H9 (cell line): ENCODE measurements around the gene FAXDC2. TPM values are rescaled to one million over a fixed set of nuclear protein-coding genes. Genes with fewer than 3 reads are reported as not detected.

Experiments used
- DNase-seq: peaks from one replicate; pipeline ENCODE4 v3.0.0-alpha.2; 2017
- H2AFZ ChIP-seq: one replicate; pipeline ENCODE4 v1.6.1; 2013; ENCODE audit warnings: mild to moderate bottlenecking, low read length, control low read depth, moderate library complexity
- H2AK5ac ChIP-seq: 2 replicates; pipeline ENCODE4 v1.6.1; 2013; ENCODE audit warnings: low read length, control low read depth, mixed read lengths; ENCODE audit not compliant: insufficient read length
- H2BK120ac ChIP-seq: one replicate; pipeline ENCODE4 v1.6.1; 2013; ENCODE audit warnings: low read depth, mild to moderate bottlenecking, low read length, control low read depth, inconsistent platforms; ENCODE audit not compliant: poor library complexity, severe bottlenecking
- H2BK12ac ChIP-seq: 2 replicates; pipeline ENCODE4 v1.6.1; 2013; ENCODE audit warnings: low read length, control low read depth, mixed read lengths, low read depth; ENCODE audit not compliant: insufficient read length
- H2BK15ac ChIP-seq: 2 replicates; pipeline ENCODE4 v1.6.1; 2013; ENCODE audit warnings: low read depth, low read length, control low read depth
- H2BK20ac ChIP-seq: one replicate; pipeline ENCODE4 v1.6.1; 2013; ENCODE audit warnings: low read depth, mild to moderate bottlenecking, low read length, control low read depth, inconsistent platforms; ENCODE audit not compliant: poor library complexity, severe bottlenecking
- H2BK5ac ChIP-seq: 2 replicates; pipeline ENCODE4 v1.6.1; 2013; ENCODE audit warnings: low read length, control low read depth, mixed read lengths; ENCODE audit not compliant: insufficient read length
- H3K14ac ChIP-seq: 2 replicates; pipeline ENCODE4 v1.6.1; 2013; ENCODE audit warnings: low read length, control low read depth; ENCODE audit not compliant: insufficient read depth
- H3K18ac ChIP-seq: 2 replicates; pipeline ENCODE4 v1.6.1; 2013; ENCODE audit warnings: low read depth, mild to moderate bottlenecking, mixed read lengths, low read length, control low read depth; ENCODE audit not compliant: insufficient read length
- H3K23ac ChIP-seq: 2 replicates; pipeline ENCODE4 v1.6.1; 2013; ENCODE audit warnings: low read length, control low read depth, mixed read lengths, low read depth; ENCODE audit not compliant: insufficient read length
- H3K23me2 ChIP-seq: 2 replicates; pipeline ENCODE4 v1.6.1; 2013; ENCODE audit warnings: low read depth, mild to moderate bottlenecking, mixed read lengths, low read length, control low read depth; ENCODE audit not compliant: insufficient read length, poor library complexity, severe bottlenecking
- H3K27ac ChIP-seq: 2 replicates; pipeline ENCODE4 v1.5.1; 2013; ENCODE audit warnings: low read length, control low read depth, mixed read lengths, low read depth; ENCODE audit not compliant: insufficient read length
- H3K27me3 ChIP-seq: 2 replicates; pipeline ENCODE4 v1.6.1; 2013; ENCODE audit warnings: low read length, control low read depth, inconsistent platforms; ENCODE audit not compliant: insufficient read depth
- H3K4ac ChIP-seq: 2 replicates; pipeline ENCODE4 v1.6.1; 2013; ENCODE audit warnings: low read depth, mild to moderate bottlenecking, control low read depth, inconsistent platforms, low read length, moderate library complexity
- H3K4me1 ChIP-seq: 2 replicates; pipeline ENCODE4 v1.6.1; 2013; ENCODE audit warnings: low read length, control low read depth, inconsistent platforms; ENCODE audit not compliant: insufficient read depth
- H3K4me2 ChIP-seq: 2 replicates; pipeline ENCODE4 v1.6.1; 2013; ENCODE audit warnings: low read length, control low read depth, mixed read lengths; ENCODE audit not compliant: insufficient read length, insufficient read depth
- H3K56ac ChIP-seq: 2 replicates; pipeline ENCODE4 v1.6.1; 2013; ENCODE audit warnings: low read depth, mild to moderate bottlenecking, mixed read lengths, low read length, control low read depth; ENCODE audit not compliant: insufficient read length
- H3K79me1 ChIP-seq: 2 replicates; pipeline ENCODE4 v1.6.1; 2013; ENCODE audit warnings: low read depth, mild to moderate bottlenecking, moderate library complexity, low read length, control low read depth, inconsistent platforms; ENCODE audit not compliant: insufficient read depth, poor library complexity, severe bottlenecking
- H3K79me2 ChIP-seq: 2 replicates; pipeline ENCODE4 v1.6.1; 2013; ENCODE audit warnings: low read length, control low read depth, inconsistent platforms; ENCODE audit not compliant: insufficient read depth
- H3K9ac ChIP-seq: 2 replicates; pipeline ENCODE4 v1.6.1; 2013; ENCODE audit warnings: low read length, control low read depth, mixed read lengths; ENCODE audit not compliant: insufficient read length; ENCODE audit errors: extremely low read depth
- H3K9me3 ChIP-seq: one replicate; pipeline ENCODE4 v1.6.1; 2013; ENCODE audit warnings: low read depth, low read length, inconsistent platforms; ENCODE audit not compliant: control insufficient read depth
- H3T11ph ChIP-seq: one replicate; pipeline ENCODE4 v1.6.1; 2013; ENCODE audit warnings: mild to moderate bottlenecking, low read length, control low read depth, inconsistent platforms
- H4K20me1 ChIP-seq: one replicate; pipeline ENCODE4 v1.6.1; 2013; ENCODE audit not compliant: control insufficient read depth, insufficient read length, insufficient read depth
- H4K5ac ChIP-seq: 2 replicates; pipeline ENCODE4 v1.6.1; 2013; ENCODE audit warnings: low read depth, mild to moderate bottlenecking, mixed read lengths, low read length, control low read depth; ENCODE audit not compliant: insufficient read length
- H4K8ac ChIP-seq: replicated peaks from 2 replicates; pipeline ENCODE4 v1.6.1; 2013; ENCODE audit warnings: low read length, control low read depth, mixed read lengths, low read depth; ENCODE audit not compliant: insufficient read length
- H4K91ac ChIP-seq: 2 replicates; pipeline ENCODE4 v1.6.1; 2013; ENCODE audit warnings: low read depth, mild to moderate bottlenecking, moderate library complexity, mixed read lengths, low read length, control low read depth; ENCODE audit not compliant: insufficient read length
- H3K27ac Mint-ChIP-seq, 3 experiments: 2 replicates in 2 of 3; 3 replicates in 1 of 3; pipeline ENCODE4 v1.8.0; 2020 to 2021; ENCODE audit warnings: mixed read lengths in 3 of 3, mild to moderate bottlenecking in 1 of 3, moderate library complexity in 1 of 3
- H3K27me3 Mint-ChIP-seq: 2 replicates; pipeline ENCODE4 v1.8.0; 2021; ENCODE audit warnings: low read depth, mild to moderate bottlenecking, moderate library complexity, mixed read lengths
- H3K36me3 Mint-ChIP-seq, 3 experiments: 2 replicates in 2 of 3; 3 replicates in 1 of 3; pipeline ENCODE4 v1.8.0; 2020 to 2021; ENCODE audit warnings: low read depth in 3 of 3, mixed read lengths in 3 of 3; ENCODE audit not compliant: insufficient read depth in 1 of 3
- H3K4me1 Mint-ChIP-seq, 2 experiments: 2 replicates each; pipeline ENCODE4 v1.8.0; 2020; ENCODE audit warnings: mixed read lengths in 2 of 2
- H3K4me3 Mint-ChIP-seq, 2 experiments: 2 replicates in 1 of 2; 3 replicates in 1 of 2; pipeline ENCODE4 v1.8.0; 2020 to 2021; ENCODE audit warnings: mild to moderate bottlenecking in 2 of 2, mixed read lengths in 2 of 2, moderate library complexity in 1 of 2
- H3K9me3 Mint-ChIP-seq, 2 experiments: 2 replicates in 1 of 2; 3 replicates in 1 of 2; pipeline ENCODE4 v1.8.0; 2020; ENCODE audit warnings: mild to moderate bottlenecking in 2 of 2, mixed read lengths in 2 of 2, moderate library complexity in 1 of 2
- WGBS: extraction: QIAGEN DNeasy Blood & Tissue Kit; methylation state at CpG from one replicate; pipeline ENCODE4 v1.1.7; 2013; ENCODE audit warnings: missing lambda C conversion rate, low lambda C conversion rate, mixed read lengths; ENCODE audit not compliant: insufficient read length; ENCODE audit errors: extremely low coverage; 5-methylcytosine and 5-hydroxymethylcytosine counted together
- total RNA-seq: library from RNA; stranded (reverse); gene quantifications from 2 replicates; pipeline ENCODE4 v1.2.1, GENCODE V29; 2021
- TF ChIP-seq, protein P1 (sequence below): fragments of 200-600 bp; sonication (generic); conservative IDR thresholded peaks from 3 replicates; pipeline ENCODE4 v1.8.0; 2021; ENCODE audit warnings: antibody characterized with exemption, mild to moderate bottlenecking

The FAXDC2 gene
- total RNA-seq, 1 experiment from 2014 or later = 3.0 TPM

DNA sequence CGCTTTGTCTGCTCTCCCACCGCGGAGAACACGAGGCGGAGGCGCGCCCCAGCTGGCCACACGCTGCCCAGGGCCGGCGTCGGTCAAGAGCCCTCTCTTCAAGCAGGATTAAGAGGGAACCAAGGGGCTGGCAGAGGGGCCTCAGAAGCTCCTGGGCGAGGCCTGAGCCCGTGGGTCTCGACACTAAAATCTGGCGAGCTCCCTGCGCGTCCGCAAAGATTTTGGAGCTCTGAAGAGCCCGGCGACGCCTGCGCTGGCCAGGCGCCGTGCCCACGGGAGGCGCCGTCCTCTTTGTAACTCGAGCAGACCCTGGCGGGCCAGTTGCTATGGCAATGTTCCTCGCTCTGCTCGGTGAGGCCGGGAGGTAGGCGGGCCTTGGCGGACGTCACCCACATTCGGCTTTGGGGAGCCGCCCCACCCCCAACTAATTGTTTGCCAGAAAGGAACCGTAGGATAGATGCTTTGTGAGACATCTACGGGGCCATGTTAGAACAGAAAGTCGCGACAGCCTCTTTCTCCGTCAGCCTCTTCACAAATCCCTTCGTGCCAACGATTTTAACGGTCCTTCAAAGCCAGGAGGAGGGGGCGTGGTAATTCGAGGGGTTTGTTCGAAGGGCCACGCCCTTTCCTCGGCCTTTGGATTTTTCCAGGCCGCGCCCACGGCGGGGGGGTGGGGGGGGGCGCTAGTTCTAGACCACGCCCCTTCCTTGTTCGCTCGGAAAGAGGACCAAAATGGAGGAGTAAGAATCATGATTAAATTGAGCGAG is 7.3 kb upstream of the FAXDC2 start:
- no CpG with 5 or more reads among the region's 59 CpGs for WGBS
- peaks cover 9% of the 10 kb centered on the region for H3K4me1 ChIP-seq
- peaks cover 1 to 4% (median 4%) of the 10 kb centered on the region in 3 experiments; a peak in 6 of 7 replicates for H3K36me3 Mint-ChIP-seq

More for the DNA sequence above, 7.3 kb upstream of the FAXDC2 start:
- Histone ChIP-seq H2AK5ac (no peak overlapping the region), H3K56ac (no peak overlapping the region), H3K23me2 (peaks cover 19% of the 10 kb centered on the region), H2BK15ac (no peak overlapping the region), H3K79me2 (peaks cover 26% of the 10 kb centered on the region), H2BK20ac (no peak overlapping the region), H3K23ac (no peak overlapping the region), H3K79me1 (no peaks in the 10 kb centered on the region), H2BK120ac (peak overlapping the region; percentile 94), H3K4me2 (peak overlapping the region; percentile 97), H3T11ph (no peak overlapping the region), H3K9me3 (no peaks in the 10 kb centered on the region), H4K20me1 (no peaks in the 10 kb centered on the region), H3K18ac (peak overlapping the region; percentile 98), H4K91ac (no peak overlapping the region), H4K5ac (peak overlapping the region; percentile 79), H3K9ac (peak overlapping the region; percentile 94), H3K27me3 (no peaks in the 10 kb centered on the region), H2AFZ (no peak overlapping the region), H2BK12ac (no peak overlapping the region), H3K14ac (peak overlapping the region; percentile 98), H3K4ac (no peak overlapping the region; the same call in 1 of the 2 replicates), H2BK5ac (peak overlapping the region; percentile 37), H4K8ac (no peak overlapping the region), H3K27ac (peak overlapping the region; percentile 88)
- Mint-ChIP-seq H3K9me3 (no peaks in the 10 kb centered on the region), H3K27ac (peak overlapping the region; percentile 100), H3K4me3 (peak overlapping the region; percentile 87 to 95), H3K4me1 (peaks cover 24 to 26% of the 10 kb centered on the region in 2 experiments), H3K27me3 (no peaks in the 10 kb centered on the region)
- DNase-seq = peak; percentile 98
- TF ChIP-seq, protein P1, sequence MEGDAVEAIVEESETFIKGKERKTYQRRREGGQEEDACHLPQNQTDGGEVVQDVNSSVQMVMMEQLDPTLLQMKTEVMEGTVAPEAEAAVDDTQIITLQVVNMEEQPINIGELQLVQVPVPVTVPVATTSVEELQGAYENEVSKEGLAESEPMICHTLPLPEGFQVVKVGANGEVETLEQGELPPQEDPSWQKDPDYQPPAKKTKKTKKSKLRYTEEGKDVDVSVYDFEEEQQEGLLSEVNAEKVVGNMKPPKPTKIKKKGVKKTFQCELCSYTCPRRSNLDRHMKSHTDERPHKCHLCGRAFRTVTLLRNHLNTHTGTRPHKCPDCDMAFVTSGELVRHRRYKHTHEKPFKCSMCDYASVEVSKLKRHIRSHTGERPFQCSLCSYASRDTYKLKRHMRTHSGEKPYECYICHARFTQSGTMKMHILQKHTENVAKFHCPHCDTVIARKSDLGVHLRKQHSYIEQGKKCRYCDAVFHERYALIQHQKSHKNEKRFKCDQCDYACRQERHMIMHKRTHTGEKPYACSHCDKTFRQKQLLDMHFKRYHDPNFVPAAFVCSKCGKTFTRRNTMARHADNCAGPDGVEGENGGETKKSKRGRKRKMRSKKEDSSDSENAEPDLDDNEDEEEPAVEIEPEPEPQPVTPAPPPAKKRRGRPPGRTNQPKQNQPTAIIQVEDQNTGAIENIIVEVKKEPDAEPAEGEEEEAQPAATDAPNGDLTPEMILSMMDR = peak; percentile 26; the same call in 1 of the 3 replicates
